D341Med (cell line): ENCODE data around the gene GPR89B.
"Not testable (repeated sequence)": the region's sequence is repeated elsewhere in the genome, so short reads cannot be mapped to it uniquely, and the experiment has no call there.

Experiments used
- DNase-seq: peaks from one replicate; pipeline ENCODE4 v3.0.0; 2012; ENCODE audit warnings: low spot score

Gene GPR89B

GRCh38 chr1:147928236-147929132, at the start of gene GPR89B:
Gene GPR89B (plus strand): TSS chr1:147928420. CDS start chr1:147928537, 117 bp downstream.
- peak; percentile 94 for DNase-seq

GRCh38 chr1:147879911-147880310, 48.3 kb upstream of the GPR89B start:
- no peak for DNase-seq

GRCh38 chr1:147882535-147882934, 45.7 kb upstream of the GPR89B start:
- no peak for DNase-seq

- DNase-seq: peak; percentile 89
Measured at GRCh38 chr1:147890177-147890790, 37.9 kb upstream of the GPR89B start.

- no peak for DNase-seq
Measured at GRCh38 chr1:147891088-147891487, 37.1 kb upstream of the GPR89B start.

GRCh38 chr1:147892216-147892615, 36.0 kb upstream of the GPR89B start:
- DNase-seq: peak; percentile 55

- DNase-seq: peak; percentile 71
Measured at GRCh38 chr1:147892731-147893214, 35.4 kb upstream of the GPR89B start.

GRCh38 chr1:147895123-147895522, 33.1 kb upstream of the GPR89B start:
- DNase-seq: no peak

GRCh38 chr1:147897029-147897752, 31.0 kb upstream of the GPR89B start:
- no peak for DNase-seq

- no peak for DNase-seq
Measured at GRCh38 chr1:147897789-147898188, 30.4 kb upstream of the GPR89B start.

GRCh38 chr1:147902253-147902845, 25.9 kb upstream of the GPR89B start, which contains the start of gene GJA8:
Gene GJA8 (plus strand): TSS chr1:147902795. CDS start chr1:147907956, 5,161 bp downstream.
- no peak for DNase-seq

- no peak for DNase-seq
Measured at GRCh38 chr1:147904726-147905125, 23.5 kb upstream of the GPR89B start.

- no peak for DNase-seq
Measured at GRCh38 chr1:147907786-147908509, 20.3 kb upstream of the GPR89B start.

GRCh38 chr1:147912553-147912952, 15.7 kb upstream of the GPR89B start:
- no peak for DNase-seq

GRCh38 chr1:147913362-147913942, 14.8 kb upstream of the GPR89B start:
- DNase-seq: no peak

- no peak for DNase-seq
Measured at GRCh38 chr1:147919896-147920295, 8.3 kb upstream of the GPR89B start.

GRCh38 chr1:147924813-147925212, 3.4 kb upstream of the GPR89B start:
- DNase-seq: no peak

GRCh38 chr1:147927215-147927614, 1.0 kb upstream of the GPR89B start:
- not testable (repeated sequence) for DNase-seq

- DNase-seq: not testable (repeated sequence)
Measured at GRCh38 chr1:147927689-147928088, 531 bp upstream of the GPR89B start.

- DNase-seq: not testable (repeated sequence)
Measured at GRCh38 chr1:147931137-147931536, 2.9 kb downstream of the GPR89B start.

- not testable (repeated sequence) for DNase-seq
Measured at GRCh38 chr1:147935296-147935695, 7.1 kb downstream of the GPR89B start.
